Activated B cell treated with CpG ODN at 0.5 μM for 24 hours (primary cell): Measurements from ENCODE around the gene CDH26. TPM values are rescaled to one million over a fixed set of nuclear protein-coding genes. Genes with fewer than 3 reads are reported as not detected.

Experiments used
- ATAC-seq: fragments of 200-7000 bp; cut with Tn5 transposase; one replicate; pipeline ENCODE4 v1.10.0; 2021; ENCODE audit warnings: low read depth, mild to moderate bottlenecking, moderate library complexity
- CTCF ChIA-PET: fragments of 350-600 bp; sonication (Branson Sonifier 250); formaldehyde crosslinking; loops from one replicate; lab custom pipeline; 2021; ENCODE audit warnings: antibody characterized with exemption; lab: Charles Lee
- POLR2A ChIA-PET: fragments of 350-600 bp; sonication (Branson Sonifier 250); formaldehyde crosslinking; loops from one replicate; lab custom pipeline; 2021; ENCODE audit warnings: antibody characterized with exemption; lab: Charles Lee
- DNase-seq: peaks from one replicate; pipeline ENCODE4 v3.0.0; 2022
- H3K27ac Mint-ChIP-seq: one replicate; pipeline ENCODE4 v1.8.0; 2020; ENCODE audit warnings: mixed read lengths
- H3K27me3 Mint-ChIP-seq: one replicate; pipeline ENCODE4 v1.8.0; 2021; ENCODE audit warnings: mixed read lengths
- H3K36me3 Mint-ChIP-seq: one replicate; pipeline ENCODE4 v1.8.0; 2021; ENCODE audit warnings: low read depth, mixed read lengths
- H3K4me1 Mint-ChIP-seq: one replicate; pipeline ENCODE4 v1.8.0; 2021; ENCODE audit warnings: mixed read lengths
- H3K4me3 Mint-ChIP-seq: one replicate; pipeline ENCODE4 v1.8.0; 2020; ENCODE audit warnings: mild to moderate bottlenecking, mixed read lengths
- H3K9me3 Mint-ChIP-seq: one replicate; pipeline ENCODE4 v1.8.0; 2020; ENCODE audit warnings: mixed read lengths
- intact Hi-C: fragments of 100-400 bp; cut with micrococcal nuclease; formaldehyde crosslinking; loops from one replicate; pipeline ENCODE4 v1.15.1; 2024
- total RNA-seq: library from RNA; stranded (reverse); gene quantifications from 2 replicates; pipeline ENCODE4 v1.2.3, GENCODE V29; 2022
- TF ChIP-seq, protein P1 (sequence below): fragments of 200-600 bp; IDR thresholded peaks from one replicate; pipeline ENCODE4 v1.8.0; 2022; ENCODE audit warnings: antibody characterized with exemption, mild to moderate bottlenecking

The CDH26 gene
- total RNA-seq, 1 donor from 2014 or later, result 1.4 TPM

DNA sequence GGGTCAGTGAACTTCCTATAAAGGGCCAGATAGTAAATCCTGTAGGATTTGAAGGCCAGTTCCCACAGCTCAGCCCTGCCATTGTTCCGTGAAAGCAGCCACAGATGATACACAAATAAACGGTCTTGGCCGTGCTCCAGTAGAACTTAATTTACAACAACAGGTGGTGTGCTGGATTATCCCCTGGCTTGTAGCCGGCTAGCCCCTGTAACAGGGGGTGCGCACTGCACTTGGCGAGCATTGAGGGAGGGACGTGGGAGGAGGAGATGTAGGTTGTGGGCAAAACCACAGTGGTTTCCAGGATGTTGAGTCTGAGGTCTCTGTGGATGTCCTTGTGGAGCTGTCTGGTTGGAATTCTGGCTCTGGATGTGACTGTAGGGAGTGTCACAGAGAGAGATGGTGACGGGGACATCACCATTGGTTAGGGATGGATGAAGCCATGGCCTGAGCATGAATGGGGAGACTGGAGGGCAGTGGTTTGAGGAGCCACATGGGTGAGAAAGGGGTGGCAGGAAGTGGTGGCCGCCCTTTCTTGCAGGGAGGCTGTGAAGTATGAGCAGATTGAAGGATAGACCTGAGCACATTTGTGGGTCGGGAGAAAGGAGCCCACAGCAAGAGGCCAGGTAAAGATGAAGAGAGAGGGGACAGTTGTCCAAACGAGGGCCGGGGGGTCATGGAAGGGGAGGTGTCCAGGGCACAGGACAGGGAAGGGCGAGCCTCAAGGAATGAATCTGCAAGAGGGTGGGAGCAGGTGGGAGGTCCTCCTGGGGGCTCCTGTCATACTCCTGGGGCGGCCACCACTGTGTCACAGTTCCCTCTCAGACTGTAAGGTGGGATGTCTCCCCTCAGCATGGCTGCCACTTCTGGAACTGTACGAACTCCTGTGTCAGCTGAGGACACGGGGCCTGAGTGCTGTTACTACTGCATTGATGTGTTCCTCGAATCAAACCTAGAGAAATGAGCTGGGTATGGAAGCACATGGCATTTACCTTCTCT lies 53.6 kb downstream of the CDH26 start:
- no peaks in the 10 kb centered on the region for H3K4me1 Mint-ChIP-seq
- H3K4me3 Mint-ChIP-seq, result no peak overlapping the region
- H3K27ac Mint-ChIP-seq, result no peak overlapping the region
- ChIA-PET POLR2A (no interaction called here), CTCF (no interaction called here)
- no peaks in the 10 kb centered on the region for H3K36me3 Mint-ChIP-seq
- H3K27me3 Mint-ChIP-seq, result no peaks in the 10 kb centered on the region
- intact Hi-C loops, result no loop called here
- peaks cover 2% of the 10 kb centered on the region for H3K9me3 Mint-ChIP-seq
- TF ChIP-seq, protein P1, sequence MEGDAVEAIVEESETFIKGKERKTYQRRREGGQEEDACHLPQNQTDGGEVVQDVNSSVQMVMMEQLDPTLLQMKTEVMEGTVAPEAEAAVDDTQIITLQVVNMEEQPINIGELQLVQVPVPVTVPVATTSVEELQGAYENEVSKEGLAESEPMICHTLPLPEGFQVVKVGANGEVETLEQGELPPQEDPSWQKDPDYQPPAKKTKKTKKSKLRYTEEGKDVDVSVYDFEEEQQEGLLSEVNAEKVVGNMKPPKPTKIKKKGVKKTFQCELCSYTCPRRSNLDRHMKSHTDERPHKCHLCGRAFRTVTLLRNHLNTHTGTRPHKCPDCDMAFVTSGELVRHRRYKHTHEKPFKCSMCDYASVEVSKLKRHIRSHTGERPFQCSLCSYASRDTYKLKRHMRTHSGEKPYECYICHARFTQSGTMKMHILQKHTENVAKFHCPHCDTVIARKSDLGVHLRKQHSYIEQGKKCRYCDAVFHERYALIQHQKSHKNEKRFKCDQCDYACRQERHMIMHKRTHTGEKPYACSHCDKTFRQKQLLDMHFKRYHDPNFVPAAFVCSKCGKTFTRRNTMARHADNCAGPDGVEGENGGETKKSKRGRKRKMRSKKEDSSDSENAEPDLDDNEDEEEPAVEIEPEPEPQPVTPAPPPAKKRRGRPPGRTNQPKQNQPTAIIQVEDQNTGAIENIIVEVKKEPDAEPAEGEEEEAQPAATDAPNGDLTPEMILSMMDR, result no peak
- DNase-seq (no peak), ATAC-seq (no peak)

DNA sequence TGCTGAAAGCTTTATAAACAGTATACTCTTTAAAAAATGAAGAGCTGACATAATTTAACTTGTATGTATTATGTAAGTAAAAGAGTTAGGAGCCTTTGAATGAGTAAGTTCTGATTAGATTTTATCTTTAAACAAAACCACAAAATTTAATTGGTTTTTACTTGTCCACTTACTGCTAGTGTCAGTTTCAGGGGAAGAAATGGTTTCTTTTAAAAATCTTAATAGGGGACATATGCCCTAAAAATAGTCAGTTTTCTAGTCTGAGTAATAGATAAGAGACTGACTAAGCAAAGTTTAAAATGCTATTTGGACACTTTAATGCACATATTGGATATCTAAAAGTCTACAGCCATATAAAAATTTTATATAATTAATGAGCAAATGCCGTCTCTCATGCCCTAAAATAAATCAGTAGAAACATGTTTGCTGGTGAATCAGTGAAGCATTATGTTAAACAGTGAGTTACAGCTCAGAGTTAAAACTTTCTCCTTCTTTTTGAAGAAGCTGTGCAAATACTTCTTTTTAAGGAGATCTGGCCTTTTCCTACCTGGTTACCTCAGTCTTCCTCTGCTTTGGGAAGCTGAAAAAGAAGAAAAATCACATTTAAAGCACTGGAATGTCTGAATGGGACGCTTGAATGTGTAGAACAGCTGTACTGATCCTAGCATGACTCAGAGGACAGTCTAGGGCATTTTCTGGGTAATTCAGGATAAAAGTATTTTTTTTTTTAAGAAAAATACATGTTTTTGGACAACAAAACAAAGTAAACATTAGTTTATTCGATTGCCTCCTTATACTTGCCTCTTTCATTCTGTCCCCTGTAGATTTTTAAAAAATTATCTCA lies 55.3 kb downstream of the CDH26 start:
- POLR2A ChIA-PET, result no interaction called here

DNA sequence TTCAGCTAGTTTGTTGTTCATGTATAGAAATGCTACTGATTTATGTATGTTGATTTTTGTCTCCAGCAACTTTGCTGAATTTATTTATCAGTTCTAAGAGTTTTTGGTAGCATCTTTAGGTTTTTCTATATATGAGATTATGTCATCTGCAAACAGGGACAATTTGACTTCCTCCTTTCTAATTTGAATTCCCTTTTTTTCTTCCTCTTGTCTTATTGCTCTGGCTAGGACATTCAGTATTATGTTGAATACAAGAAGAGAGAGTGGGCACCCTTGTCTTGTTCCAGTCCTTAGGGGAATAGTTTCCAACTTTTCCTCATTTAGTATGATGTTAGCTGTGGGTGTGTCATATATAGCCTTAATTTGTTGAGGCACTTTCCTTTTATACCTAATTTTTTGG lies 58.2 kb downstream of the CDH26 start:
- no peak overlapping the region for H3K27ac Mint-ChIP-seq
- H3K27me3 Mint-ChIP-seq, result peaks cover 2% of the 10 kb centered on the region
- no peaks in the 10 kb centered on the region for H3K4me1 Mint-ChIP-seq
- peaks cover 11% of the 10 kb centered on the region for H3K36me3 Mint-ChIP-seq
- ChIA-PET CTCF (no interaction called here), POLR2A (no interaction called here)
- intact Hi-C loops, result no loop called here
- no peak for ATAC-seq
- H3K4me3 Mint-ChIP-seq, result no peak overlapping the region
- peaks cover 20% of the 10 kb centered on the region for H3K9me3 Mint-ChIP-seq
- no peak for DNase-seq
- TF ChIP-seq, protein P1, result no peak

More for the DNA sequence above, 55.3 kb downstream of the CDH26 start:
- Mint-ChIP-seq H3K27ac (no peak overlapping the region), H3K36me3 (peaks cover 3% of the 10 kb centered on the region), H3K4me1 (no peaks in the 10 kb centered on the region), H3K4me3 (no peak overlapping the region), H3K9me3 (peaks cover 12% of the 10 kb centered on the region), H3K27me3 (no peaks in the 10 kb centered on the region)
- intact Hi-C loops, result no loop called here
- ATAC-seq (no peak), DNase-seq (no peak)
- CTCF ChIA-PET, result no interaction called here
- TF ChIP-seq, protein P1, result no peak

DNA sequence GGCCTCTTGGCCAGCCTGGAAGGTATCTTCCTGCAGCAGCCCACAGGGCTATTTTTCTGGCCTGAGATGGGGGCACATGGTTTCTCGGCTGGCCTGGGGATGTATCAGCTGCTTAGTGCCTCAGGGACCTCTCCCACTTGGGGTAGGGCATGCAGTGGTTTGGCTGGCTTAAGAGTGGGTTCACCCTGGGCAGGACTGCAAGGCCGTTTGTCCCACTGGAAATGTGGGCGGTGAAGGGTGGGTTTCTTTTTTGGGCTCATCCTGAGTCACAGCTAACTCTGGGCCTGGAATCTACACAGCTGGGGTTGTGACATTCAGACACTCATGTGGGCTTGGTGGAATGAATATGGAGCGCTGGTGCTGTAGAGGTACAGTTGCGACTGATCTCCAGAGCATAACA lies 62.0 kb downstream of the CDH26 start:
- H3K27ac Mint-ChIP-seq, result no peak overlapping the region
- H3K9me3 Mint-ChIP-seq, result peaks cover 20% of the 10 kb centered on the region
- H3K4me1 Mint-ChIP-seq, result no peaks in the 10 kb centered on the region
- ATAC-seq, result no peak
- POLR2A ChIA-PET, result no interaction called here
- intact Hi-C loops, result no loop called here
- DNase-seq, result no peak
- H3K36me3 Mint-ChIP-seq, result peaks cover 11% of the 10 kb centered on the region
- TF ChIP-seq, protein P1, result no peak
- CTCF ChIA-PET, result no interaction called here
- H3K4me3 Mint-ChIP-seq, result no peak overlapping the region
- peaks cover 2% of the 10 kb centered on the region for H3K27me3 Mint-ChIP-seq

DNA sequence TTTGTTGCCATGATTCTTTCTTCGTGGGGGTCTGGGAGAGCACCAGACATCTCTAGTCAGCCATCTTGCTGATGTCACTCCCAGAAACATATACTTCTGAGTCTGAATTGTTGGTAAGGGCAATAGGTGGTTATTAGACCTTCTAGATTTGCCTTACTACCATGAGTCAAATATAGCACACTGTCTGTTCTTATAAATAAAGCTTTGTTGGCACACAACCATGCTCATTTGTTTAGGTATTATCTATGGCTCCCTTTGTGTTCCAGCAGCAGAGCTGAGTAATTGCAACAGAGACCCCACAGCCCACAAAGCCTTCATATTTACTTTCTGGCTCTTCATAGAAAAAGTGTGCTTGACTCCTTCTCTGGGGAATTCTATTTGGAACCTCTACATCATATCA lies 62.9 kb downstream of the CDH26 start:
- Mint-ChIP-seq H3K9me3 (peaks cover 21% of the 10 kb centered on the region), H3K4me3 (no peak overlapping the region), H3K4me1 (no peaks in the 10 kb centered on the region), H3K27me3 (peaks cover 2% of the 10 kb centered on the region), H3K36me3 (peaks cover 11% of the 10 kb centered on the region), H3K27ac (no peak overlapping the region)
- DNase-seq (no peak), ATAC-seq (no peak)
- intact Hi-C loops, result no loop called here
- POLR2A ChIA-PET, result no interaction called here
- CTCF ChIA-PET, result no interaction called here
- TF ChIP-seq, protein P1, result no peak
